ENCODE data around the gene CASP14. TPM values are rescaled to one million over a fixed set of nuclear protein-coding genes. Genes with fewer than 3 reads are reported as not detected.
"Not testable (repeated sequence)": the region's sequence is repeated elsewhere in the genome, so short reads cannot be mapped to it uniquely, and the experiment has no call there.

Gene CASP14
- total RNA-seq, 2 experiments from 2014 or later = not detected

GRCh38 chr19:15093001-15093400 lies 43.7 kb downstream of the CASP14 start:
- ChIA-PET POLR2A (no interaction called here), CTCF (interaction anchor here (0.7 to 5.7 kb wide), 9 partner anchors 9 to 326 kb away, joined by 3 to 66 read pairs (median 7); partner anchors contain the start of genes AKAP8L and SYDE1)
- Mint-ChIP-seq H3K27me3 (peaks cover 4% of the 10 kb centered on the region), H3K9me3 (no peaks in the 10 kb centered on the region), H3K4me1 (ENCODE audit: low read depth) (peaks cover 4% of the 10 kb centered on the region), H3K27ac (no peak overlapping the region), H3K4me3 (no peak overlapping the region), H3K36me3 (ENCODE audit: low read depth) (no peaks in the 10 kb centered on the region)
- intact Hi-C loops (cut with micrococcal nuclease) = no loop called here
- no peak for ATAC-seq
- DNase-seq = no peak
- TF ChIP-seq CTCF (IDR thresholded peaks at IDR 0.05) = no peak

GRCh38 chr19:15096223-15096622 lies 46.9 kb downstream of the CASP14 start:
- TF ChIP-seq CTCF (IDR thresholded peaks at IDR 0.05) = no peak
- DNase-seq = no peak
- H3K27me3 Mint-ChIP-seq = peaks cover 1% of the 10 kb centered on the region
- peaks cover 4% of the 10 kb centered on the region for H3K4me1 Mint-ChIP-seq (ENCODE audit: low read depth)
- no peaks in the 10 kb centered on the region for H3K36me3 Mint-ChIP-seq (ENCODE audit: low read depth)
- no peak overlapping the region for H3K27ac Mint-ChIP-seq
- H3K4me3 Mint-ChIP-seq = no peak overlapping the region
- intact Hi-C loops (cut with micrococcal nuclease) = no loop called here
- no peaks in the 10 kb centered on the region for H3K9me3 Mint-ChIP-seq
- ATAC-seq = no peak
- POLR2A ChIA-PET = no interaction called here
- CTCF ChIA-PET = no interaction called here

GRCh38 chr19:15097980-15098379 lies 48.7 kb downstream of the CASP14 start:
- intact Hi-C loops (cut with micrococcal nuclease); H3K27ac Mint-ChIP-seq; ATAC-seq; H3K9me3 Mint-ChIP-seq; POLR2A ChIA-PET; H3K27me3 Mint-ChIP-seq; DNase-seq; H3K4me3 Mint-ChIP-seq; H3K36me3 Mint-ChIP-seq (ENCODE audit: low read depth); H3K4me1 Mint-ChIP-seq (ENCODE audit: low read depth); CTCF ChIA-PET: not testable (repeated sequence)

GRCh38 chr19:15098460-15098859 lies 49.2 kb downstream of the CASP14 start:
- POLR2A ChIA-PET = no interaction called here
- no peak overlapping the region for H3K4me3 Mint-ChIP-seq

GRCh38 chr19:15099017-15099582 lies 49.8 kb downstream of the CASP14 start:
- no peak for DNase-seq
- Mint-ChIP-seq H3K9me3 (peaks cover 14% of the 10 kb centered on the region), H3K4me3 (no peak overlapping the region), H3K4me1 (ENCODE audit: low read depth) (no peaks in the 10 kb centered on the region), H3K27ac (no peak overlapping the region), H3K36me3 (ENCODE audit: low read depth) (peaks cover 3% of the 10 kb centered on the region), H3K27me3 (peaks cover 1% of the 10 kb centered on the region)
- CTCF ChIA-PET = interaction anchor here (0.7 to 4.2 kb wide), 2 partner anchors 12 to 53 kb away, joined by 3 to 88 read pairs; no protein-coding TSS in a partner anchor
- intact Hi-C loops (cut with micrococcal nuclease) = no loop called here
- no peak for TF ChIP-seq CTCF (IDR thresholded peaks at IDR 0.05)
- ATAC-seq = no peak
- POLR2A ChIA-PET = no interaction called here

More at GRCh38 chr19:15098460-15098859, 49.2 kb downstream of the CASP14 start:
- peaks cover 10% of the 10 kb centered on the region for H3K9me3 Mint-ChIP-seq
- H3K4me1 Mint-ChIP-seq (ENCODE audit: low read depth) = no peaks in the 10 kb centered on the region
- TF ChIP-seq CTCF (IDR thresholded peaks at IDR 0.05) = no peak
- intact Hi-C loops (cut with micrococcal nuclease) = no loop called here
- no peak for ATAC-seq
- DNase-seq = no peak
- no peak overlapping the region for H3K27ac Mint-ChIP-seq
- CTCF ChIA-PET = no interaction called here
- H3K27me3 Mint-ChIP-seq = peaks cover 1% of the 10 kb centered on the region
- H3K36me3 Mint-ChIP-seq (ENCODE audit: low read depth) = peaks cover 1% of the 10 kb centered on the region

Data from activated CD8-positive, alpha-beta T cell treated with anti-CD3 and anti-CD28 coated beads for 36 hours (primary cell).